Loucy (cell line): ENCODE measurements around the gene PANK4.
"Not testable (repeated sequence)": the region's sequence is repeated elsewhere in the genome, so short reads cannot be mapped to it uniquely, and the experiment has no call there.

Experiments used
- H2AFZ ChIP-seq: fragments of 200-600 bp; sonication (generic); 2 replicates; pipeline ENCODE4 v1.6.0; 2016; ENCODE audit warnings: antibody characterized with exemption, mild to moderate bottlenecking, low read length, moderate library complexity
- H3F3A ChIP-seq: fragments of 200-600 bp; 2 replicates; pipeline ENCODE4 v1.6.0; 2016; ENCODE audit warnings: antibody characterized with exemption, low read depth, mild to moderate bottlenecking
- H3K27me3 ChIP-seq: fragments of 200-600 bp; sonication (generic); 2 replicates; pipeline ENCODE4 v1.6.1; 2014; ENCODE audit warnings: low read length, mild to moderate bottlenecking; ENCODE audit not compliant: insufficient read depth, poor library complexity, severe bottlenecking
- H3K36me3 ChIP-seq: fragments of 200-600 bp; sonication (generic); 2 replicates; pipeline ENCODE4 v1.6.1; 2016; ENCODE audit warnings: low read length; ENCODE audit not compliant: insufficient read depth
- H3K4me1 ChIP-seq: fragments of 200-600 bp; sonication (generic); 2 replicates; pipeline ENCODE4 v1.5.1; 2014; ENCODE audit warnings: low read length, mild to moderate bottlenecking; ENCODE audit not compliant: insufficient read depth, poor library complexity, severe bottlenecking
- H3K4me2 ChIP-seq: fragments of 200-600 bp; sonication (generic); 2 replicates; pipeline ENCODE4 v1.6.0; 2014; ENCODE audit warnings: antibody characterized with exemption, low read length, low read depth, mild to moderate bottlenecking; ENCODE audit not compliant: poor library complexity, severe bottlenecking
- H3K4me3 ChIP-seq: fragments of 200-600 bp; sonication (generic); 2 replicates; pipeline ENCODE4 v1.5.1; 2014; ENCODE audit warnings: low read length, mild to moderate bottlenecking, mixed read lengths; ENCODE audit not compliant: poor library complexity, severe bottlenecking
- H3K79me2 ChIP-seq: fragments of 200-600 bp; sonication (generic); 2 replicates; pipeline ENCODE4 v1.6.1; 2014; ENCODE audit warnings: low read length; ENCODE audit not compliant: insufficient read depth
- H3K9ac ChIP-seq: fragments of 200-600 bp; sonication (generic); 2 replicates; pipeline ENCODE4 v1.6.0; 2014; ENCODE audit warnings: mild to moderate bottlenecking, low read depth, low read length, moderate library complexity; ENCODE audit not compliant: poor library complexity, severe bottlenecking
- H3K9me2 ChIP-seq: fragments of 200-600 bp; sonication (generic); replicated peaks from 2 replicates; pipeline ENCODE4 v1.6.1; 2016; ENCODE audit warnings: low read depth, low read length, mixed read lengths
- H3K9me3 ChIP-seq: fragments of 200-600 bp; sonication (generic); 2 replicates; pipeline ENCODE4 v1.6.1; 2014; ENCODE audit warnings: mild to moderate bottlenecking, antibody characterized with exemption, low read length, low read depth; ENCODE audit not compliant: insufficient read depth
- H4K20me1 ChIP-seq: fragments of 200-600 bp; sonication (generic); 2 replicates; pipeline ENCODE4 v1.6.0; 2014; ENCODE audit warnings: antibody characterized with exemption, low read length, mild to moderate bottlenecking; ENCODE audit not compliant: insufficient read depth, poor library complexity, severe bottlenecking
- EZH2phosphoT487 ChIP-seq: fragments of 200-600 bp; IDR thresholded peaks from 2 replicates; pipeline ENCODE4 v1.6.1; 2018; ENCODE audit warnings: antibody characterized with exemption, mild to moderate bottlenecking, moderate library complexity, borderline replicate concordance
- TF ChIP-seq, protein P1 (sequence below): fragments of 200-600 bp; sonication (generic); conservative IDR thresholded peaks from 2 replicates; pipeline ENCODE4 v1.5.1; 2014; ENCODE audit warnings: mild to moderate bottlenecking, antibody characterized with exemption, low read length

PANK4 gene

DNA sequence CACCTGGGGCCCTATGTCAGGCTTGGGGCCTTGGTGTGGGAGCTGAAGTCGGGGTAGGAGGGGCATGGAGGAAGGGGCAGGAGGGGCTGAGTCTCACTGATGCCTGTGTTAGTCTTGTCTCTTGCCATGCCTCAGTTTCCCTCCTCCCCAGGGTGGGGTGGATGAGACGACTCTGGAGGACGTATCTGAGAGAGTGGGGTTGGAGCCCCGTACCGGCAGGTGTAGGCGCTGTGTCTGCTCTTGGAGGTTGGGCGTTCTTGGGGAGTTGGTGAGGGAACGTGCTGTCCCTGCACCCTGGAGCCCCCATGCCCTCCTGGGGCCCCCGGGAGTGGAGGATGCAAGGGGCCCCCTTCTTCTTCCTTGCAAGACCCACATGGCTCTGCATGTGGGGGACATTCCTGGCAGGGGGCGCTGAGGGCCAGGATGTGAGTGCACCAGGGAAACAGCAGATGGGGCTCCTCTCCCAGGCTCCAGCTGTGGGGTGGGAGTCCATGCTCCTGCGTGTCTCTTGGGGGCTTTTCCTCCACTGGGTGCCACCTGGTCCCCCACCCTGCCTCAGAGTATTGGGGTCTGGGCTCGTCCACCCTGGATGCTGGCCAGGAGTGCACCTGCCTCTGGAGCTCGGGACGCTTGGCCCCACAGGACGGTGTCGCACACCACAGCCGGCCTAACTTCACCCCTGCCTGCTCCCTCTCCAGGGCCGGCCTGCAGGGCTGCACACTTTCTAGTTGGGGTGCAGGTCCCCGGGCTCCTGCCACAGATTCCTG lies 28.4 kb upstream of the PANK4 start:
- H3K9me3 ChIP-seq: no peaks in the 10 kb centered on the region
- H3K27me3 ChIP-seq: no peaks in the 10 kb centered on the region
- no peaks in the 10 kb centered on the region for H3K9me2 ChIP-seq
- H3K79me2 ChIP-seq: peaks cover 21% of the 10 kb centered on the region
- H3K9ac ChIP-seq: peak overlapping the region; percentile 97
- no peaks in the 10 kb centered on the region for H3K36me3 ChIP-seq
- no peaks in the 10 kb centered on the region for H3F3A ChIP-seq
- peaks cover 27% of the 10 kb centered on the region for H3K4me1 ChIP-seq
- peak overlapping the region; percentile 84 for H3K4me3 ChIP-seq
- TF ChIP-seq, protein P1, sequence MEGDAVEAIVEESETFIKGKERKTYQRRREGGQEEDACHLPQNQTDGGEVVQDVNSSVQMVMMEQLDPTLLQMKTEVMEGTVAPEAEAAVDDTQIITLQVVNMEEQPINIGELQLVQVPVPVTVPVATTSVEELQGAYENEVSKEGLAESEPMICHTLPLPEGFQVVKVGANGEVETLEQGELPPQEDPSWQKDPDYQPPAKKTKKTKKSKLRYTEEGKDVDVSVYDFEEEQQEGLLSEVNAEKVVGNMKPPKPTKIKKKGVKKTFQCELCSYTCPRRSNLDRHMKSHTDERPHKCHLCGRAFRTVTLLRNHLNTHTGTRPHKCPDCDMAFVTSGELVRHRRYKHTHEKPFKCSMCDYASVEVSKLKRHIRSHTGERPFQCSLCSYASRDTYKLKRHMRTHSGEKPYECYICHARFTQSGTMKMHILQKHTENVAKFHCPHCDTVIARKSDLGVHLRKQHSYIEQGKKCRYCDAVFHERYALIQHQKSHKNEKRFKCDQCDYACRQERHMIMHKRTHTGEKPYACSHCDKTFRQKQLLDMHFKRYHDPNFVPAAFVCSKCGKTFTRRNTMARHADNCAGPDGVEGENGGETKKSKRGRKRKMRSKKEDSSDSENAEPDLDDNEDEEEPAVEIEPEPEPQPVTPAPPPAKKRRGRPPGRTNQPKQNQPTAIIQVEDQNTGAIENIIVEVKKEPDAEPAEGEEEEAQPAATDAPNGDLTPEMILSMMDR: peak; percentile 81
- TF ChIP-seq EZH2phosphoT487: no peak
- H3K4me2 ChIP-seq: peak overlapping the region; percentile 95
- H4K20me1 ChIP-seq: peaks cover 9% of the 10 kb centered on the region
- H2AFZ ChIP-seq: no peak overlapping the region

DNA sequence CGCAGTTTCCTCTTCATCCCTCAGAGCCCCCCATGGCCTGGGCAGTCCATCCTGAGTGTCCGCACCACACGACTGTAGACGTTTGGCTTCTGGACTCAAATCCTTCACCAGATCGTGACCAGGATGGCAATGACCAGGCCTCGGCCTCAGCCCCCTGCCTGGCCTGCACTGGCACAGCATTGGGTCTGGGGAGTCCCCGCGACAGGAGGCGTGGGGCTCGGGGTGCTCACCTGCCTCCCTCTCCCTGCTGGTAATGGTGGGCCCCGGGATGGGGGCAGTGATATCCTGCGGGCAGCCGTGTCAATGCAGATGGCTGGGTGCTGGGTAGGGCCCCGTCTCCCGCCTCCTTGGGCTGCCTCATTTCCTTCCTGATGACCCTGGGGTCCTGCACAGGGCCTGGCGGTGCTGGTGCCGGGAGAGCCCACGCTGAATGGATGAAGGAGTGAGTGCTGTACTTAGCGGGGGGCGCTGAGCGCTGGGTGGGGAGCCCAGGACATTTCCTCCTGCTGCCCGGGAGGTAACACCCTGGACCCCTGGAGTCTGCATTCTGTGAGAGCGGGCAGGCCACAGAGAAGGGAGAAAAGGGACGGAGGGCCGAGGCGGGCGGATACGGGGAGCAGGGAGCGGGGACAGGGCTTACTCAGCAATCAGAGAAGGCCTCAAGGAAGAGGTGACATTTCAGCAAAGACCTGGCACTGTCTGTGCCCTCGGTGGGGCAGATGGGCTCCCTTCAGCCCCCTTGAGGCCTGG lies 27.6 kb upstream of the PANK4 start:
- Histone ChIP-seq H3K36me3 (no peaks in the 10 kb centered on the region), H3K9me3 (no peaks in the 10 kb centered on the region), H3K27me3 (no peaks in the 10 kb centered on the region), H3K9ac (peak overlapping the region; percentile 97), H3K9me2 (no peaks in the 10 kb centered on the region), H3K4me3 (no peak overlapping the region), H4K20me1 (peaks cover 9% of the 10 kb centered on the region), H2AFZ (no peak overlapping the region), H3F3A (no peaks in the 10 kb centered on the region), H3K4me1 (peaks cover 30% of the 10 kb centered on the region), H3K4me2 (peak overlapping the region; percentile 95), H3K79me2 (peaks cover 21% of the 10 kb centered on the region)
- TF ChIP-seq, protein P1: no peak
- no peak for TF ChIP-seq EZH2phosphoT487

DNA sequence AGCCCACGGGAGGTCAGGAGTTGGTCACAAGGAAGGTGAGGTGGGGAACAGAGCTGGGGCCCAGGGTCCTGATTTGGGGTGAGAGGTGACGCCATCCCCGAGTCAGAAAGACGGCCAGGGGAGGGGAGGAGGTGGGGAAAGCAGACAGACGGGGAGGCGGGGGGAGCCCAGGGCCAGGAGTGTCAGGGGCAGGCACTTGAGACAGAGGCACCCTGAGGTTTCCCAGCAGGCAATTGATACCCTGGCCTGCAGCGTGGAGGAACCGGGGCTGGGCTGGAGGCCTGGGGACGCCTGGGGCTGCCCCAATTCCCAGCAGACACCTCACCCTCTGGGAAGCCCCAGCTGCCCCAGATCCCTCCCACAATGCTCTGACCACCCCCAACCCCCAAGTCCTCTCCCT lies 26.7 kb upstream of the PANK4 start:
- H3K36me3 ChIP-seq: not testable (repeated sequence)

More for the DNA sequence above, 26.7 kb upstream of the PANK4 start:
- not testable (repeated sequence) for H3K9me2 ChIP-seq, H2AFZ ChIP-seq, H3K27me3 ChIP-seq, H3K4me3 ChIP-seq, H3K9me3 ChIP-seq, H3K9ac ChIP-seq, H3K4me2 ChIP-seq, H4K20me1 ChIP-seq, H3F3A ChIP-seq
- H3K79me2 ChIP-seq: peaks cover 15% of the 10 kb centered on the region
- peaks cover 36% of the 10 kb centered on the region for H3K4me1 ChIP-seq
